ENCODE data around the gene COL10A1.
"Not testable (repeated sequence)": the region's sequence is repeated elsewhere in the genome, so short reads cannot be mapped to it uniquely, and the experiment has no call there.

The COL10A1 gene

DNA sequence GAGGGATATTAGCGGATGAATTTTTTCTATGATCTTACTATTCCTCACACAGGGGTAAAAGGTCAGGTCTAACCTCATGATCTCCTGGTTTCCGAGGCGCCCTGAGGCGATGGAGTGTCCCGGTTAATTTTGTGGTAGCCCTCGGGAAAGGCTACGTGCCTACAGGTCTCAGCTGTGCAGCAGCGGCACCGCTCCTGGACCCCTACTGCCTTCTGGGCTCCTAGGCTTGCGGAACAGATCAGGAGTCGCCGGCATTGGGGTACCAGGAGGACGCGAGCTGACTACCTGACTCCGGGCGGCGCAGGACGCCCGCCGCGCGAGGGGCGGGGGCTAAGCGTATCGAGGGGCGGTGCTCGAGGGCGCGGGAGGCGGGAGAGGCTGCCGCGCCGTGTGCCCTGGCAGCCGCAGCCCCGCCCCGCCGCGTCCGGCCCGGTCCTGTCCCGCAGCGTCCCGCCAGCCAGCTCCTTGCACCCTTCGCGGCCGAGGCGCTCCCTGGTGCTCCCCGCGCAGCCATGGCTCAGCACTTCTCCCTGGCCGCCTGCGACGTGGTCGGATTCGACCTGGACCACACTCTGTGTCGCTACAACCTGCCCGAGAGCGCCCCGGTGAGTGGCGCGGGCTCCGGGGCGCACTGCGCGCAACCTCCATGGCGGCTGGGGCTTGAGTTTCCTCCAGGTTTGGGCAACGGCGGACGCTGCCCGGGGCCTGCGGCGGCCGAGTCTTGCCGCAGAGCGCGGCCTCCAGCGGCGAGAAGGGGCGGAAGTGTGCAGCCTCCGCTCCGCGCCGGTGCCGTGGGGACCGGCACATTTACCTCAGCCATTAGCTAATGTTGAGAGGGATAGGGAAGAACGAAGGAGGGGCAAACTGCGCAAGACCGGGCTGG is 25.3 kb downstream of the COL10A1 start, which contains the start of gene NT5DC1:
NT5DC1 (plus strand) TSS at position 435 of the 883 bp plus-strand sequence; CDS start at position 513, 78 bp downstream.
- TF ChIP-seq, protein P1, sequence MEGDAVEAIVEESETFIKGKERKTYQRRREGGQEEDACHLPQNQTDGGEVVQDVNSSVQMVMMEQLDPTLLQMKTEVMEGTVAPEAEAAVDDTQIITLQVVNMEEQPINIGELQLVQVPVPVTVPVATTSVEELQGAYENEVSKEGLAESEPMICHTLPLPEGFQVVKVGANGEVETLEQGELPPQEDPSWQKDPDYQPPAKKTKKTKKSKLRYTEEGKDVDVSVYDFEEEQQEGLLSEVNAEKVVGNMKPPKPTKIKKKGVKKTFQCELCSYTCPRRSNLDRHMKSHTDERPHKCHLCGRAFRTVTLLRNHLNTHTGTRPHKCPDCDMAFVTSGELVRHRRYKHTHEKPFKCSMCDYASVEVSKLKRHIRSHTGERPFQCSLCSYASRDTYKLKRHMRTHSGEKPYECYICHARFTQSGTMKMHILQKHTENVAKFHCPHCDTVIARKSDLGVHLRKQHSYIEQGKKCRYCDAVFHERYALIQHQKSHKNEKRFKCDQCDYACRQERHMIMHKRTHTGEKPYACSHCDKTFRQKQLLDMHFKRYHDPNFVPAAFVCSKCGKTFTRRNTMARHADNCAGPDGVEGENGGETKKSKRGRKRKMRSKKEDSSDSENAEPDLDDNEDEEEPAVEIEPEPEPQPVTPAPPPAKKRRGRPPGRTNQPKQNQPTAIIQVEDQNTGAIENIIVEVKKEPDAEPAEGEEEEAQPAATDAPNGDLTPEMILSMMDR (IDR thresholded peaks at IDR 0.05; ENCODE audit: borderline replicate concordance, insufficient read depth, low read depth, low read length): peak; percentile 47
- peak within 1 kb of the TSS; percentile 59 for H3K4me3 ChIP-seq (ENCODE audit: low read depth, low read length)

DNA sequence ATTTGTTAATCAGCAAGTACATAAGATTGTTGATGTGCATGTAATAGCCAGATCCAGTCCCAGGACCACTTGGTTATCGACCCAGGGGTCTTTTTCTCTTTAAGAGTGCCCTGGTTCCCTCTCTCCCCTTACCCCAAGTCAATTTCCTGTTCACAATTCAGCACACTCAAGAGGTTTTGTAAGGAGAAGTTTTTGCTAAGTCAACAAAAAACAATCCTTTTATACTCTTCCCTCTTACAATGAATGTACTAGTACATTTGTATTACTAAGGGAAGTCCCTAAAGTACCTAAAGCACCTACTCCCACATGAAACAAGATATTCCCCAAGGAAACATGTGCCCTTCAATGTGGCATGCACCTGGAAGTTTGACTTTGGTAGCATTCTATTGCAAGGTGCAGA is 26.9 kb downstream of the COL10A1 start:
- H3K4me3 ChIP-seq (ENCODE audit: low read depth, low read length): no peak overlapping the region
- TF ChIP-seq, protein P1 (IDR thresholded peaks at IDR 0.05; ENCODE audit: borderline replicate concordance, insufficient read depth, low read depth, low read length): no peak

DNA sequence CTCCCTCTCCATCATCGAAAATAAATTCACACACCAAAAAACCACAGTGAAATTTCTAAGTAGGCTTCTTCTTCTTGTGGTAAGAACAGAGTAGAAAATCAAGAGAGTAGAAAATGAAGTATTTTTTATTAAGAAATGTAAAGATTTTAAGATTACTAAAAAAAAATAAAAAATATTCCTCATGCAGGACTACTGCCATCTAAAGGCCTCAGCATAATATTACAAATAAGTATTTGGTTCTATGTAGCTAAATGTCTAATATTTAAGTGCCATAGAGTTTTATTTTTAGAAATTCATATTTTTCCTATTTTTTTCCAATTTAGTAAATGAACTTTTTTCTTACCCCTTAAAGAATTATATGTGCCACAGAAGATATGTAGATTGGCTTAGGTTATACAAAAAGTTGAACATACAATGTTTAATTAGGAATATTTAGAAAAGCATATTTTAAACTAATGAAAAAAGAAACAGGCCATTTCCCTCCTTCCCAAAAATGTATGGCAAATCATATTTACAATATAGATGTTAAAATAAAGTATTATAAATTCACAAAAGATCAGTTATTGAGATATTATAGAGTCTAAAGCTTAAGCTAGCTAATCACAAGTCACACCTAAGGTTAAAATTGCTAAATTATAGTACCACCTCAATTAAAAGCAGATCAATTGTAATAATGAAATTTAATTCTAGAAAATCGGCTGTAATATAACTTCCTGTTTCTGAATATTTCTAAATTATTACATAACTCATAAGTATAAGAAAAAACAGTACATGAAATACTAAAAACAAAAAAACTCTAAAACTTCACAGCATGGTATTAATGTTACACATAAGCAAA is 28.7 kb downstream of the COL10A1 start:
- H3K4me3 ChIP-seq (ENCODE audit: low read depth, low read length): no peak overlapping the region
- TF ChIP-seq, protein P1 (IDR thresholded peaks at IDR 0.05; ENCODE audit: borderline replicate concordance, insufficient read depth, low read depth, low read length): no peak

DNA sequence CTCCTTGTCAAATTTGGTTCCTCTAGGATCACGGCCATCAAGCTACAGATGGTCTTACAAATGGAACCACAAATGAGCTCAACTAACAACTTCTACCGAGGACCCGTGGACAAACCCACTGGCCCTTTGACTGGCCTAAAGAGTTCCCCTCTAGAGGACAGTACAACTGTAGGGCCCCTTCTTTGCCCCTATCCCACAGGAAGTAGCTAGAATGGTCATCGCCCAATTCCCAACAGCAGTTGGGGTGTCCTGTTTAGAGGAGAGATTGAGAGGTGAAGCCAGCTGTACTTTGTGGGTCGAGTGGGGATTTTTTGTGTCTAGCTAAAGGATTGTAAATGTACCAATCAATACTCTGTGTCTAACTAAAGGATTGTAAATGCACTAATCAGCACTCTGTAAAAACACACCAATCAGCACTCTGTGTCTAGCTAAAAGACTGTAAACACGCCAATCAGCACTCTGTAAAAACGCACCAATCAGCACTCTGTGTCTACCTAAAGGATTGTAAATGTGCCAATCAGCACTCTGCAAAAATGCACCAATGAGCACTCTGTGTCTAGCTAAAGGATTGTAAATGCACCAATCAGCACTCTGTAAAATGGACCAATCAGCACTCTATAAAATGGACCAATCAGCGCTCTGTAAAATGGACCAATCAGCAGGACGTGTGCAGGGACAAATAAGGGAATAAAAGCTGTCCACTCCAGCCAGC is 29.7 kb downstream of the COL10A1 start:
- not testable (repeated sequence) for H3K4me3 ChIP-seq (ENCODE audit: low read depth, low read length)

DNA sequence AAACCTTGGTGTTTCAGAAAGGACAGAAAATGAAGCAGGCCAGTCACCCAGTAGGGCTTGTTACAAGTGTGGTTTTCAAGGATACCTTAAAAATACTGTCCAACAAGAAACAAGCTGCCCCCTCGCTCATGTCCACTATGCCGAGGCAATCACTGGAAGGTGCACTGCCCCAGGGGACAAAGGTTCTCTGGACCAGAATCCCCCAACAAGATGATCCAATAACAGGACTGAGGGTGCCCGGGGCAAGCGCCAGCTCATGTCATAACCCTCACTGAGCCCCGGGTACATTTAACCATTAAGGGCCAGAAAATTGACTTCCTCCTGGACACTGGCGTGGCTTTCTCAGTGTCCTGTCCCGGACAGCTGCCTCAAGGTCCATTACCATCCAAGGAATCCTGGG is 31.9 kb downstream of the COL10A1 start:
- H3K4me3 ChIP-seq (ENCODE audit: low read depth, low read length): no peak overlapping the region
- TF ChIP-seq, protein P1 (IDR thresholded peaks at IDR 0.05; ENCODE audit: borderline replicate concordance, insufficient read depth, low read depth, low read length): no peak

DNA sequence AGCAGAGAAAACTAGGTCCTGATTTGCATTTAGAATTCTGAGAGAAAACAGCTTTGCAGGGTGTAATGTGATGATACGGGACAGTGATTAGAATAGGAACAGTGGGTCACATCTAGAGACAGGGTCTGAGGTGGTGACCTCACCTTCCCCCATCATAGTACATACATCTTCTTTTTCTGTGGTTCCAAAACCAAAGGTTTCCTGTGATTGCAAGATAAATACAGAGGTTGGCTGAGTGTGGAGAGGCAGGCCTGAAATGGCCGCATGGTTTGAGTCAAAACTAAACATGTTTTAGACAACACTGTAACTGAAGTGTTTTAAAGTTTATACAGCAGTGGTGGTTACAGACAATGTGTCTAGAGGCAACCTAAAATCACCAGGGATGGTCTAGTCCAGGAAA is 35.7 kb downstream of the COL10A1 start:
- H3K4me3 ChIP-seq (ENCODE audit: low read depth, low read length): no peak overlapping the region
- TF ChIP-seq, protein P1 (IDR thresholded peaks at IDR 0.05; ENCODE audit: borderline replicate concordance, insufficient read depth, low read depth, low read length): no peak

DNA sequence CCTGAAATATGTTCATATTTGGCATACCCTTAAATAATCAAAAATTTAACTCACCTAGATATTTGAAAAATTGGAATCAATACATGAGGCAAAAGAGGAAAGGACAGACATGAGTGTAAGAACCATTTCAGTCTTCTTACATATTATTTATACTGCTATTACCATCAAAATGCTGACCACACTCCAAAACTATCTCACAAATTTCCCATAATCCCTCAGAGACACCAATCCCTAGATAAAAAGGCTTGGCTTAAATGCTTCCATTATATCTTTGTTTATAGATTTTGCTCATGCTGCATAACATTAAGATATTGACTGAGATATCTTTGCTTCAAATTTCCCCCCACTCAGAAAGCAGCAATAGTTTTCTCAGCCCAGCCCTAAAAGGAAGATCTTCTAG is 37.0 kb downstream of the COL10A1 start:
- TF ChIP-seq, protein P1 (IDR thresholded peaks at IDR 0.05; ENCODE audit: borderline replicate concordance, insufficient read depth, low read depth, low read length): no peak

More for the DNA sequence above, 37.0 kb downstream of the COL10A1 start:
- H3K4me3 ChIP-seq (ENCODE audit: low read depth, low read length): no peak overlapping the region
